ENCODE results near the gene FDXR.
"Not testable (repeated sequence)": the region's sequence is repeated elsewhere in the genome, so short reads cannot be mapped to it uniquely, and the experiment has no call there.

FDXR gene

DNA sequence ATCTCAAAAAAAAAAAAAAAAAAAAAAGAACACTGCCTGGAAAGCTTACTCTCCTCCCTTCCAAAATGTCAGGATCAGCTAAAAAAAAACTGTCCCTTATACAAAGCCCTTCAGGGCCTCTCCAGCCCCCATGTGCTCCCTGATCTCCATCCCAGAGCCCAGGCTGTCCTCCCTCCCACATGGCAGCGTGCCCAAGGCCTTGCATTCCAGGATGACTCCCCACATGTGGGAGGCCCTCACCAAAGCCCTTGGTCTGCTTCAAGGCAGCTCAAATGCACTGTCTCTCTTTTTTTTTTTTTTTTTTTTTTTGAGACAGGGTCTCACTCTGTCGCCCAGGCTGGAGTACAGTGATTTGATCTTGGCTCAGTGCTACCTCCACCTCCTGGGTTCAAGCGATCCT is 2.3 kb downstream of the FDXR start:
- no peak for DNase-seq

DNA sequence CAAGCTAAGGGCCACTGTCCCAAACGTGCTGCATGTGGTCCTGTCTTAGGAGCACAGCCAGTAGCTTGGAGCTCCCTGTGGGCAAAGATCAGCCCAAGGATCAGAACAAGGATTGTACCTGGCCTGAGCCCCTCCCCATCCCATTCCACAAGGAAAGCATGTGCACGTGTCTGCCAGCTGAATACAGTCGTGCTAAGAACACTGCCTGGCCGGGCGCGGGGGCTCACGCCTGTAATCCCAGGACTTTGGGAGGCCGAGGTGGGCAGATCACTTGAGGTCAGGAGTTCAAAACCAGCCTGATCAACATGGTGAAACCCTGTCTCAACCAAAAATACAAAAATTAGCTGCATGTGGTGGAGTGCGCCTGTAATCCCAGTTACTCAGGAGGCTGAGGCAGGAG is 2.8 kb downstream of the FDXR start:
- DNase-seq: not testable (repeated sequence)

DNA sequence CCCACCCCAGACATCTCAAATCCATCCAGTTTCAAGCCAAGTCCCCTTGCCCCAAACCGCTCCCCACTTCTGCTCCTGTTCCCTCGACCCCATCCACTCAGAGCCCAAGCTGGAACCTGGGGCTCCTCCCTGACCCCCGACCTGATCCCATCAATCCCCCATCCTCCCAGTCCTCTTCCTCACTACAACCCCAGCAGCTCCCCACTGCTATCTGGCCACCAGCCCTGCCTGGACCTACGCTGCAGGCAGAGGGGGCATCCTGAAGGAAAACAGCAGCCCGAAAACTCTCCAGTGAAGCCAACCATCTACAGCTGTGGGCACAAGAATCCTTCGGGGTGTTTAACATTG is 3.9 kb downstream of the FDXR start:
- DNase-seq: no peak

DNA sequence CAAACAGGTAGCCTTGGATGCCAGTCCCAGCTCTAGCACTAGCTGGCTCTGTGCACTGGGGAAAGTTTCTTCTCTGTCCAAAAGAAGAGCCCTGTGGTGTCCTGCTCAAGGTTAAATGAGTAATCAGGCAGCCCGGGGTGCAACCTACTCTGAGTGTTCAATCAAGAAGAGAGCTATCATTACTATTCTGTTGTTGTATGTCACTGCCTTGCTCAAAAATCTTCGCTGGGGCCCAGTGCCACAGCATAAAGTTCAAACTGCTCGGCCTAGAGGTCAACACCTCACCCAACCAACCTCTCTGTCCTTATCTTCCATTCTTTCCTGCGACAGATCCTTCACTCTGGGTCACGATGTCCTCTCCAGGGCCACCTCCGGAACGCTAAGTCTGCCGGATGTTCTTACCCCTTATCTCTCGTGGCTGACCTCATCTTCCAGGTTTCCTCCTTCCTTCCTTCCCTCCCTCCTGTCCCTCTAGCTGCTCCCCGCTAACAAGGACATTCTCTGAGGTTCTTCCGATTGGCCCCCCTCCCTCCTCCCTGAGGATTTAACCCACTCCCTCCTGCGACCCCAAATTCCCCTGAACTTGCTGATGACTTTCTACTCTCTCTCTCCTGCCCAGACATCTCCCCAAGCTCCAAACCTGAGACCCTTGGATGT is 4.4 kb downstream of the FDXR start:
- DNase-seq: no peak

DNA sequence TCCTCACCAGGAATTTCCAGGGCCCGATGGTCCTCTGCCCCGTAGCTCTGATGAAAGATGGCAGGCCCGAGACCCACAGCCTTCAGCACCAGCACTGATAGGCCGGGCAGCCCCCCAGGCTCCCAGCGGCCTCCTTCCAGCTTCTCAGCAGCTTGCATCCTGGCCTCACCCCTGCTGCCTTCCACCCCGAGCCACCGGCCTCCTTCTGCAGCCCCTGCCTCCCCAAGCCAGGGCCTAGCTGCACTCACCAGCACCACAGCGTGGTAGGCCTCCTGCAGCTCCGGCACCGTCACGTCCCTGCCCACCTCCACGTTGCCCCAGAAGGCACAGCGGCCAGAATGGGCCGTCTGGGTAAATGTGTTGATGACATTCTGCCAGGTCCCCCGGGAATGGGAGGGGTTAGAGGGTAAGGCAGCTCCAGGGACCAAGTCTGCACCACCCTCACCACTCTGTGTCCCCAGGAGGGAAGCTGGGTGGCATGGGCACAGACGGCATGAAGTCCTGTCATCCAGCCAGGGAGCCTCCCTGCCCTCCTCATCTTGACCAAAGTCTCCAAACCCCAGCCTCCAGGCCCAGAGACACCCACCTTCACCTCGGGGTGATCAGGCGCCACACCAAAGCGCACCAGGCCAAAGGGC is 6.5 kb downstream of the FDXR start:
- no peak for DNase-seq

DNA sequence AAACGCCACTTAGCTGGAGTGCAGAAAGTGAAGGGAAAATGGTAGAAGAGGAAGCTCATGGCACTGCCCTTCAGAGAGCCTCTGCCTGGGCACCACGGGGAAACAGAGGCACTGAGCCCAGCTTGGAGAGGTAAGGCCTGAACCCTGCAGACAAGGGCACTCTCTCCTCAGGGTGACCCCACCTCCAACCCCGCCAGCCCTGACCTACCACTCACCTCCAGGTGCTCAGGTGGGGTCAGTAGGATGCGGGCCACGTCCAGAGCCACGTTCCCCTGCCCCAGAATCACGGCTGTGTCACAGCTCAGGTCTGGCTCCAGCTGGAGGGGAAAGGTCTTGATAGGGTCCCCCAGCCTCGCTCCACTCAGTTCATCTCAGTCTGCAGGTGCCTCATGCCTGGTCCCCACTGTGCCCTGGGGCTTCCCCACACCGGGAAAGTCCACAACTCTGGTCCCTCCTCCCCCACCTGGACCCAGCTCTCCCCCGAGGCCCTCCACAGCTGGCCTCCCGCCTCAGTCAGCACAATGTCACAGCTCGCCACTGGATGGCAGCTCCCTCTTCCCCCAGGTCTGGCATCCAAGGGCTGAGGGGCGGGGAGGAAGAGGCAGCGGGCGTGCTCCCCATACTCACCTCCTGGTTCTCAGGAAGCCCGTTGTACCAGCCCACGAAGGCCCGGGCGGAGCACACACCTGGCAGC is 7.1 kb downstream of the FDXR start:
- no peak for DNase-seq

DNA sequence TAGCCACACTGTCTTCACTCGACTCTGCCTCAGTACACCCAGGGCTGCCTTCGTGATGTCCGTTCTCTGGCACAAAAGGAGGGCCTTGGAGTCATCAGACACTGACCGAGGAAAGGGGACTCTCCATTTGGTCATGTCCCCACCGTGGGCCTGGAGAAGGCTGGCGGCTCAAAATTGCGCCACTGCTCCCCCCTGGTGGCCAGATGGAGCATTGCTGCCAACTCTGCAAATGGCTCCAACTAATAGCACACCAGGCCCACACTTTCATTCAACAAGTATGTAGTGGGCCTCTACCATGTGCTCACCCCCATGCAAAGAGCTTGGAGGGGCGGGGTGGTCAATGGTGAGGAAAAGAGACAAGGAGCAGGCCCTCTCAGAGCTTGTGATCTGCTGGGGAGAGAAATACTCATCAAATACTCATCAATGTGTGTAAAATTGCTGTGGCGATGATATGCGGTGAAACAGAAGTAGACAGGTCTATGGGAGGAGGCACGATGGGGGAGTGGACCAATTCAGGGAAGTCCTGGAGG is 7.9 kb downstream of the FDXR start:
- peak; percentile 71 to 80 for DNase-seq

DNA sequence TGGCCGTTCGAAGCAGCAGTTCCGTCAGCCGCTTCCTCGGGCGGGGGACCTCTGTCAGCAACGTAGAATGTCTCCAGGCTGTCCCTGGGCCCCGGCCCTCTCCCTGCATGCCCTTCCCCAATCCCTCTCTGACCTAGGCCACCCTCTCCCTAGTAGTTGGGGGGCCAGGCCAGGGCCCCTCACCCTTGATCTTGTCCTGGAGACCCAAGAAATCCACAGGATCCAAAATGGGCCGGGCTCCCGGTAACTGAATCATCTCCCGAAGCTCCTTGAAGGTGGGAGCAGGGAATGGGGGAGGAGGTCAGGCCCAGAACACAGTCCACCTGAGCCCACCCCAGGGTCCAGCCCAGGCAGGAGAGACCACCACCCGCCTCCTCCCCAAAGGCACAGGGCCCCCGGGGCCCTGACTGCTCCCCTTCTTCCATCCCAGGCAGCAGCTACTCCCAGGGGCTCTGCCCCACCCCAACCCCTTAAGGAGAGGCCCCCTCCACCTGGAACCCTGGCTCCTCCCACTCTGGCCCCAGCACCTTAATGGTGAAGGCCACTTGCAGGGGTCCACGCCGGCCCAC is 8.4 kb downstream of the FDXR start:
- no peak for DNase-seq

DNA sequence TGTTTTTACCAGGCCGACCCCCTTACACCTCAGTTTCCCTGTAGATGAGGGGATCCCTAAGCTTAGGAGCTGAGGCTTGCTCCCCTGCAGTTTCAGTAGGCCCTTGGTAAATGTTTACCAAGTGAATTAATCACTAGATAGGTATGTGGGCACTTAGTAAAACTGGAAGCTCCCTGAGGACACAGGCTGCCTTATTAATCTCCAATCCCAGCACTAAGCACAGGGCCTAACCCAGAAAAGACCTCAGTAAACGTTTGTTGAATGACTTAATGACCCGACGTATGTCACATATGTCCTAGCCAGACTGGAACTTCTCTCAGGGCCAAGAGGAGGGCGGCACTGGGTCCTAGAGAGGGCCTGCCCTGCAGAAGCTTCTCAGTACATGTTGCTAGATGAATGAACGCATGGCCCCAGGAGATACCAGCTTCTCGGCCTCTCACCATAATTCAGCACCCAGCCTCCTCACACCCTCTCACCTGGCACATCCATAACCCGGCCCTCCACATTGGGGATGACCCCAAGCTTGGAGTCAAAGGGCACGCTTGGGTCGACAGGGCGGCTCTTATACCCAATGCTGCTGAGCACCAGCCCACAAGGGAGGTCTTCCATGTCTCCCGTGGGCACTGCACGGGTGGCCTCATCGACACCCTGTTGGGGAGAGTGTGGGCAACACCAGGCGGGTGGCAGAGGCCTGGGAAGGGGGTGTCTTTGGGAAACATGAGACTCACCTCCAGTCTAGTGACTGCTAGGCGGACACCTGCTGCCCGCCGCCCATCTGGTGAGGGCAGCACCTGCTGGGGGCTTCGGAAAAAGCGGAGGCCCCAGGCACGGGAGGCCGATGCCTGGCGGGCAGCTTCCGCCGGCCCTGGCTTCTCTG is 9.1 kb downstream of the FDXR start:
- DNase-seq: no peak

DNA sequence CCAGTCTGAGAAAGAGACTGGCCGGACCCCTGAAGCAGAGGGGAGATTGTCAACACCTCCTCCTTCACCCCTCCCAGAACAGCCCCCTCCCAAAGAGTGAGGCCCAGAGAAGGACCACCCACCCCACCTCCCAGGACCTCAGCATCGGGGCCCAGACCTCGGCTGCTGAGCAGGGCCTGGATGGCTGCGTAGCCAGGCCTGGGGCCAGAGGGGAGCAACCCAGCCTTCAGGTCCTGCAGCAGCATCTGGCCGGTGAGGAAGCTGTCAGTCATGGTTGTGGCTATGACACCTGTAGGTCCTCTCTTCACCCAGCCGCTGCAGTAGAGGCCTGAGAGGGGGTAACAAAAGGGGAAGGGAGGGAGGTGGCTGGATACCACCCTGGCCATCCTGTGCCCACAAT is 9.9 kb downstream of the FDXR start:
- no peak for DNase-seq

DNA sequence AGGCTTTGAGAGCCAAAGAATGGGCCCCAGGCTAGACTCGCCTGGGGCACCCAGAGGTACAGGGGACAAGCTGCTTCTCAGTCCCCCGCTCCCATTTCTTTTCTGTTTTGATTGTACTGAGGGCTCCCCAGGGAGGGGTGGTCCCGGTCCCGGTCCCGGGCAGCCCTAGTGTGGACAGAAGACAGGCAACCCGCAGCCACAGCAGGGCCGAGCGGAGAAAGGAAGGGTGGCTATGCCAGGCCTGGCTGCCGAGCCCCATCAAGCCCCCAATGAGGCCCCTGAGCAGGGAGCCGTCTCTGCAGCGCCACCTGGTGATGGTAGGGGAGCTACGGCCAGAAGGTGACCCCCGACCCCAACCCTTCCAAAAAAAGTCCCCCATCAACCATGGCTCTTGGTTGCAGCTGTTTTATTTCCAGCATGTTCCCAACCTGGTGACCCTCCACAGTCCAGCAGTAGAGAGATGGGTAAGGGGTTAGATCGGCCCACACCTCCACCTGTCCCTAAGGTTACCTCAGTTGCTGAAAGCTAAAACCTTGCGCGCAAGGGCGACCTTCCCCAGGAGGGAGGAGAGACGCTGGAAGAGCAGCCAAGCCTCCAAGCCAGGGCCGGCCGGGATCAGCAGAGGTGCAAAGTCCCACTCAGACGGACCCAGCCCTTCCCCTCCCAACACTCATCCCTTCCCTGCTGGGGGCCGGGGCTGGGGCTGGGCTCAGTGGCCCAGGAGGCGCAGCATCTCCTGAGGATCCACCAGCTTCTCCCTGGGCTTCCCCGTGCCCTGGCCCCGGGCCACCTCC is 10.5 kb downstream of the FDXR start:
- DNase-seq: peak; percentile 71 to 76

DNA sequence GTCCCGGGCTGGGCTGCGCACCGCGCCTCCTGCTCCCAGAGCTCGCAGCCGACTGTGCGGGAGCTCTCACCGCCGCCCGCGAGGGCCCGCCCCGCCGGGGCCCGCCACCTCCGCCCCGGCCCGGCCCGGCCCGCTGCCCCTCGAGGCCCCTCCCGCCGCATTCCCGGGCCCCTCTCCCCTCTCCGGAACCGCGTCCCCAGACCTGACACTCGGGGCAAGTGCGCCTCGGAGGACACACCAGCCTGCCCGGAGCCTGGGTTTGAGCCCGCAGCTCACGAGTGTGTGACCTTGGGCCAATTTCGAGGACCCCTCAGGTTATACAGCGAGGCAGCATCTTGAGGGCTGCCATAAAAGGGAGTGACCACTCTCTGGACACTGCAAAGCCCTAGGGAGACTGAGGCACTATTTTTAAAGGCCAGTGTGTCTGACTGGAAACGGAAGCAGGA is 11.1 kb downstream of the FDXR start:
- no peak for DNase-seq

DNA sequence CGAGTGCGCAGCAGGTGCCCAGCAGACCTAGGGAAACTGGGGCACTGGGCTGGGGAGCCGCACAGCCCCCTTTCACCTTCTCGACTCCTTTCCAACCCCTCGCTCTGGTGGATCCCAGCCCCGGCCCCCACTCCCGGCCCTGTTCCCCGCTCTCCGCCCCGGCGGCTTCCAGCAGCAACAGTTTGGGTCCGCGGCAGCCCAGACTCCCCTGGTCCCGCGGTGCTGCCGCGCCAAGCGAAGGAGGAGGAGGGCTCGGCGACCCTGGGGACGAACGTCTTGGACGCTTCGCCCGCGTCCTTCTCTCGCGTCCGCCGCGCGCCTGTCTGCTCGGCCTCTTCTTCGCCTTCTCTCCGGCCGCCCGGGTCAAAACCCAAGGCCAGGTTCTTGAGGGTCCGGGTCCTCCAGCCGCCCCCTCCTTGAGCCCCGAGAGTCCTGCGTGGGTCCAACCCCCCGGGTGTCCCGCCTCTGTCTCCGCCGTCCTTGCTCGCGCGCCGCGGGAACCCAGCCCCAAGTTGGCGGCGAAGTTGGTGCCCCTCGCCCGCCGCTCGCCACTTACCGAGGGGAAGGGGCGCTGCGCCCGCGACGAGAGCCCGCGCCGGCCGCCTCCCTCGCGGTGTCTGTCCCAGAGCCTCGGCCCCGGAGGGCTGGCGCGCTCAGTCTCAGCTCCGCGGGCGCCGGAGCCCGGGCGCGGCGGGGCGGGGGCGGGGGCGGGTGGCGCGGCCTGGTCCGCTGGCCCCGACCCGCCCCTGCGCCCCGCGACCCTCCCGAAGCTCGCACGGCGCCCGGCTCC is 11.7 kb downstream of the FDXR start:
- no peak for DNase-seq

DNA sequence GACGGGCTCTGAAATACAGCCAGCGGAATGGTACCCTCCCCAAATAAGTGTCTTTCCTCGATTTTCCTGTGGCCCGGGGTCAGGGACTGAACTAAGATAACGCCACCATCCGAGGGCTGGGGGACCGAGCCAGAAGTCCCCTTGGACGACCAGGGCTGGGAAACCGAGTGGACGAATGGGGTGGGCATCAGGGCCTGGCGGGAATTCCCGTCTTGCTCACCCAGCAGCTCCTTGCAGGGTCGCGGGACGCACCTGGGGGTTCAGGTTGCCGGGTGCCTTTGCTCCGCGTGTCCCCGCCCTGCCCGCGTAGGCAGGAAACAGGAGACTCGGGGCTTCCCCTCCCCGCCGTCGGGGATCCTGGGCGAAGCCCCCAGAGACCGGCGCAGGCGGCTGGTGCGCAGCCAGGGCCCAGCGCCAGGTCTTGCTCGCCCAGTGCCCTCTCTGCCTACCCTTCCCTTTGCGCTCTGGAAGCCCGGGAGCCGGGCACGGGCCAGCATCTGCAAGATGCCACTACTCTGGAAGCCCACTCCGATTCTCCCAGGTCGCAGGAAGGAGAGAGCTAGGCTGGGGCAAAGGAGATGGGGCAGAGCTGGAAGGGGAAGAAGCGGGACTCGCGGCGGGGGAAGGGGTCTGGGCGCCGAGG is 12.4 kb downstream of the FDXR start:
- DNase-seq: peak in 1 of 2 donors; percentile 25

DNA sequence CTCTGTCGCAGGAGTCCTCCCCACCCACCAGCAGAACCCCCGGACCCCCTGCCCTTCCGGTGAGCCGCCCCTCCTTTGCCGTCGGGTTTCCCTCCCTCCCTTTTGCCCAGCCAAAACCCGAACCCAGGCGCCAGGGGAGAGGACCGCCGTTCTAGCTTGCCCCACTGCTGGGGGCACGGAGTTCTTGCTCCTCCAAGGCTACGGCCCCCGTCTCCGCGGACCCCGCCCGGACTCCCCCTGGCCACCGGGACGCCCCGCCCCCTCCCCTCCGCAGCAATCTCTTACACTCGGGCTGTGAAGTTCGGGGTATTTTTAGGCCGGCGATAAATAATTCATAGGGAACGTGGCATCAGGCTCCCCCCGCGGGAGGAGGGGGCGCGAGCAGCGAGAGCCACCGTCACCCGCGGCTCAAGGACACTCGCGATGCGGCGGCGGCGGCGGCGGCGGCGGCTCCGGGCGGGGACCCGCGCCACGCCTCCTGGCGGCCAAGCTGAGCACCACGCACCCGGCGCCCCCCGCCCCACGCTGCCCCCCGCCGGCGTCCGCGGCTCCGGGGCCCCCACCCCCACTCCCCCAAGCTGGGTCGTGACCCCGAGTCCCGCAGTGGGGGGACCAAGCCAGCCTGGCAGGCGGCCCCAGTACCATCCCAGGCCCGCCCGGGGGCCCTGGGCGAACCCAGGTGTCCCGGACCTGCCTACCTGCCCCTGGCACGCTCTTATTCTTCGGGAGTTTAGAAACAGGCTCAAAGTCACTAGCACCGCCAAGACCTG is 13.2 kb downstream of the FDXR start, which contains the start of gene GRIN2C:
Gene GRIN2C (minus strand): TSS at position 427 of the 770 bp plus-strand sequence. CDS start 4,793 bp downstream, outside the sequence.
- DNase-seq: peak; percentile 22 to 45

DNA sequence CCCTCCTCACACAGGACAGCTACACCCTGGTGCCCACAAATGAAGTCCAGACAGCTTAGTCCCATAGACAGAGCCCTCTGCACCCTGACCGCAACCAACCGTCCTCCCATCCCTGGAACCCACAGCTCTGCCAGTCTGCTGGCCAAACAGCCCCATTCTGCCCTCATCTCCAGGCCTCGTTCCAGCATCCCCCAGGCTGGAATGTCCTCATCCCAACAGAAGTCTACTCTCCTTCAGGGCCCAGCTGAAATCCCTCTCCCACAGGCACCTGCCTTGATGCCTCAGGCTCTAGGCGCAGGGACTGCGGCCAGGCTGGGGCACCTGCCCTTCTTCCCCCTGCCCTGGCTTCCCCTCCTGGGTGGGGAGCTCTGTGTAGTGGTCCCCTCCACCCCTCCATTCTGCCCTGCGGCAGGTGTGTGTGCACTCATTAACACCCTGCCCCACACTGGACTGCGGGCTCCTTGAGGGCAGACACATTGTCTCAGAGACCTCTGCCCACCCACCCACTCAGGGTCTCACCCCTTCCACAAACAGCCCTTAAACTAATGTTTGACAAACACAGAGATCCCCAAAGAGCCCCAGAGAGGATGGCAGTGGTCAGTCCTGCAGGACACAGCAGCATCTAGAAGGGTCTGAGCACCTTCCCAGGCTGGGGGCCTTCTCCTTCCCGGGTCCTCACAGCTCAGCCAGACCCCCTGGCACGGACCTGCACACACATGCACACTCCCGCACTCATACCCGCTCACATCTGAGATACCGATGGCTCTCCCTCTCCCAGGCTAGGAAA is 13.9 kb downstream of the FDXR start:
- DNase-seq: no peak

DNA sequence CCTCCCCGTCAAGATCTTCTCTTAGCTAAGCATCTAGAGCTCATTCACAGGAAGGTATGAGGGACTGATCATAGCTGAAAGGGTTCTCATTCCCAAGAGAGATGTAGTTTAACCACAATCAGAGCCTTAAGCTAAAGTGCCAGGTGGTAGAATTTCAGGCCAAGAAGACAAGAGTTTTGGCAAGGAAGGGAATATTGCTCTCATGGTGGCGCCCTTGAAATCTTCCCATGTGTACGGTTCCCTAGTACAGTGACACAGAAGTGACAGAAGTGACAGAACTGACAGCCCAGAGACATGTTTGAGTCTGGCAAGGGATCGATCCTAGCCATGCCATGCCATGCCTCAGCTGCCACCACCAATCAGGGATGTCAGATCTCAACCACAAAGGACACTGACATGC is 15.6 kb downstream of the FDXR start:
- DNase-seq: no peak

DNA sequence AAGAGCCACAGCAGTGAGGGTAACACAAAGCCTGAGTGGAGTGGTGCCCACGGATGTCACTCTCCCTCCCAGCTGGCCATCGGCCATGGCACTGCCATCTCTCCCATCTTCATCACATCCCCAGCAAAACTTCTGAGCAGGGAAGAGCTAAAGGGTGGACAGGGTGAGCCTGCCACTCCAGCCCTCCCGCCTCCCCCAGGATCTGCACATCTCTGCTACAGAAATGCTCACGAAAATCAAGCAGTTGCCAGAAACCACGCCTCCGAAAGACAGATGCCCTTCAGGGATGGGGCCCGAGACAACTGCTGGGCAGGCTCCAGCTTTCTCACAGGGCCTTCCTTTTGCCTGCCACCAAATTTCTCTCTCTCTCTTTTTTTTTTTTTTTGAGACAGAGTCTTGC is 16.7 kb downstream of the FDXR start:
- no peak for DNase-seq

DNA sequence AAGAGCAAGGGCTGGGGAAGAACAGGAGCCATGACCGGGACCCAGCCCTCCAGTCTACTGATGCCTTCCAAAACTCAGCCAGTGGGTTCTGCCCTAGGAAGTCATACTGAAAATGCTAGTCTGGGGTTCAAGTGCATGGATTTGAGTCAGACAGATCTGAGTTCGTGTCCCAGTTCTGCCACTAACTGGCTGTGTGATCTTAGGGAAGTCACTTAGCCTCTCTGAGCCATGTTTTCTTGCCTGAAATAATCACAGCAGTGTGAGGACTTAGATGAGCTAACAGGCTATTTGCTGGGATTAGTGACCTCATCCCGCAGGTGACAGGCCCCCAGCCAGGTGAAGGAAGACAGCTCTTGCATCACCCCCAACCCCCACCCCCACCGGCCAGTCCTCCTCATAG is 17.5 kb downstream of the FDXR start:
- DNase-seq: no peak

All from CD4-positive, alpha-beta T cell treated with Interferon alpha-2 for 1 hour (primary cell).